H9 (cell line): ENCODE measurements around the gene PAQR4. TPM values are rescaled to one million over a fixed set of nuclear protein-coding genes. Genes with fewer than 3 reads are reported as not detected.

Experiments used
- DNase-seq: peaks from one replicate; pipeline ENCODE4 v3.0.0-alpha.2; 2017
- H2AFZ ChIP-seq: one replicate; pipeline ENCODE4 v1.6.1; 2013; ENCODE audit warnings: mild to moderate bottlenecking, low read length, control low read depth, moderate library complexity
- H2AK5ac ChIP-seq: 2 replicates; pipeline ENCODE4 v1.6.1; 2013; ENCODE audit warnings: low read length, control low read depth, mixed read lengths; ENCODE audit not compliant: insufficient read length
- H2BK120ac ChIP-seq: one replicate; pipeline ENCODE4 v1.6.1; 2013; ENCODE audit warnings: low read depth, mild to moderate bottlenecking, low read length, control low read depth, inconsistent platforms; ENCODE audit not compliant: poor library complexity, severe bottlenecking
- H2BK12ac ChIP-seq: 2 replicates; pipeline ENCODE4 v1.6.1; 2013; ENCODE audit warnings: low read length, control low read depth, mixed read lengths, low read depth; ENCODE audit not compliant: insufficient read length
- H2BK15ac ChIP-seq: 2 replicates; pipeline ENCODE4 v1.6.1; 2013; ENCODE audit warnings: low read depth, low read length, control low read depth
- H2BK20ac ChIP-seq: one replicate; pipeline ENCODE4 v1.6.1; 2013; ENCODE audit warnings: low read depth, mild to moderate bottlenecking, low read length, control low read depth, inconsistent platforms; ENCODE audit not compliant: poor library complexity, severe bottlenecking
- H2BK5ac ChIP-seq: 2 replicates; pipeline ENCODE4 v1.6.1; 2013; ENCODE audit warnings: low read length, control low read depth, mixed read lengths; ENCODE audit not compliant: insufficient read length
- H3K14ac ChIP-seq: 2 replicates; pipeline ENCODE4 v1.6.1; 2013; ENCODE audit warnings: low read length, control low read depth; ENCODE audit not compliant: insufficient read depth
- H3K18ac ChIP-seq: 2 replicates; pipeline ENCODE4 v1.6.1; 2013; ENCODE audit warnings: low read depth, mild to moderate bottlenecking, mixed read lengths, low read length, control low read depth; ENCODE audit not compliant: insufficient read length
- H3K23ac ChIP-seq: 2 replicates; pipeline ENCODE4 v1.6.1; 2013; ENCODE audit warnings: low read length, control low read depth, mixed read lengths, low read depth; ENCODE audit not compliant: insufficient read length
- H3K23me2 ChIP-seq: 2 replicates; pipeline ENCODE4 v1.6.1; 2013; ENCODE audit warnings: low read depth, mild to moderate bottlenecking, mixed read lengths, low read length, control low read depth; ENCODE audit not compliant: insufficient read length, poor library complexity, severe bottlenecking
- H3K27ac ChIP-seq: 2 replicates; pipeline ENCODE4 v1.5.1; 2013; ENCODE audit warnings: low read length, control low read depth, mixed read lengths, low read depth; ENCODE audit not compliant: insufficient read length
- H3K27me3 ChIP-seq: 2 replicates; pipeline ENCODE4 v1.6.1; 2013; ENCODE audit warnings: low read length, control low read depth, inconsistent platforms; ENCODE audit not compliant: insufficient read depth
- H3K4ac ChIP-seq: 2 replicates; pipeline ENCODE4 v1.6.1; 2013; ENCODE audit warnings: low read depth, mild to moderate bottlenecking, control low read depth, inconsistent platforms, low read length, moderate library complexity
- H3K4me1 ChIP-seq: 2 replicates; pipeline ENCODE4 v1.6.1; 2013; ENCODE audit warnings: low read length, control low read depth, inconsistent platforms; ENCODE audit not compliant: insufficient read depth
- H3K4me2 ChIP-seq: 2 replicates; pipeline ENCODE4 v1.6.1; 2013; ENCODE audit warnings: low read length, control low read depth, mixed read lengths; ENCODE audit not compliant: insufficient read length, insufficient read depth
- H3K56ac ChIP-seq: 2 replicates; pipeline ENCODE4 v1.6.1; 2013; ENCODE audit warnings: low read depth, mild to moderate bottlenecking, mixed read lengths, low read length, control low read depth; ENCODE audit not compliant: insufficient read length
- H3K79me1 ChIP-seq: 2 replicates; pipeline ENCODE4 v1.6.1; 2013; ENCODE audit warnings: low read depth, mild to moderate bottlenecking, moderate library complexity, low read length, control low read depth, inconsistent platforms; ENCODE audit not compliant: insufficient read depth, poor library complexity, severe bottlenecking
- H3K79me2 ChIP-seq: 2 replicates; pipeline ENCODE4 v1.6.1; 2013; ENCODE audit warnings: low read length, control low read depth, inconsistent platforms; ENCODE audit not compliant: insufficient read depth
- H3K9ac ChIP-seq: 2 replicates; pipeline ENCODE4 v1.6.1; 2013; ENCODE audit warnings: low read length, control low read depth, mixed read lengths; ENCODE audit not compliant: insufficient read length; ENCODE audit errors: extremely low read depth
- H3K9me3 ChIP-seq: one replicate; pipeline ENCODE4 v1.6.1; 2013; ENCODE audit warnings: low read depth, low read length, inconsistent platforms; ENCODE audit not compliant: control insufficient read depth
- H3T11ph ChIP-seq: one replicate; pipeline ENCODE4 v1.6.1; 2013; ENCODE audit warnings: mild to moderate bottlenecking, low read length, control low read depth, inconsistent platforms
- H4K20me1 ChIP-seq: one replicate; pipeline ENCODE4 v1.6.1; 2013; ENCODE audit not compliant: control insufficient read depth, insufficient read length, insufficient read depth
- H4K5ac ChIP-seq: 2 replicates; pipeline ENCODE4 v1.6.1; 2013; ENCODE audit warnings: low read depth, mild to moderate bottlenecking, mixed read lengths, low read length, control low read depth; ENCODE audit not compliant: insufficient read length
- H4K8ac ChIP-seq: replicated peaks from 2 replicates; pipeline ENCODE4 v1.6.1; 2013; ENCODE audit warnings: low read length, control low read depth, mixed read lengths, low read depth; ENCODE audit not compliant: insufficient read length
- H4K91ac ChIP-seq: 2 replicates; pipeline ENCODE4 v1.6.1; 2013; ENCODE audit warnings: low read depth, mild to moderate bottlenecking, moderate library complexity, mixed read lengths, low read length, control low read depth; ENCODE audit not compliant: insufficient read length
- H3K27ac Mint-ChIP-seq, 3 experiments: 2 replicates in 2 of 3; 3 replicates in 1 of 3; pipeline ENCODE4 v1.8.0; 2020 to 2021; ENCODE audit warnings: mixed read lengths in 3 of 3, mild to moderate bottlenecking in 1 of 3, moderate library complexity in 1 of 3
- H3K27me3 Mint-ChIP-seq: 2 replicates; pipeline ENCODE4 v1.8.0; 2021; ENCODE audit warnings: low read depth, mild to moderate bottlenecking, moderate library complexity, mixed read lengths
- H3K36me3 Mint-ChIP-seq, 3 experiments: 2 replicates in 2 of 3; 3 replicates in 1 of 3; pipeline ENCODE4 v1.8.0; 2020 to 2021; ENCODE audit warnings: low read depth in 3 of 3, mixed read lengths in 3 of 3; ENCODE audit not compliant: insufficient read depth in 1 of 3
- H3K4me1 Mint-ChIP-seq, 2 experiments: 2 replicates each; pipeline ENCODE4 v1.8.0; 2020; ENCODE audit warnings: mixed read lengths in 2 of 2
- H3K4me3 Mint-ChIP-seq, 2 experiments: 2 replicates in 1 of 2; 3 replicates in 1 of 2; pipeline ENCODE4 v1.8.0; 2020 to 2021; ENCODE audit warnings: mild to moderate bottlenecking in 2 of 2, mixed read lengths in 2 of 2, moderate library complexity in 1 of 2
- H3K9me3 Mint-ChIP-seq, 2 experiments: 2 replicates in 1 of 2; 3 replicates in 1 of 2; pipeline ENCODE4 v1.8.0; 2020; ENCODE audit warnings: mild to moderate bottlenecking in 2 of 2, mixed read lengths in 2 of 2, moderate library complexity in 1 of 2
- WGBS: extraction: QIAGEN DNeasy Blood & Tissue Kit; methylation state at CpG from one replicate; pipeline ENCODE4 v1.1.7; 2013; ENCODE audit warnings: missing lambda C conversion rate, low lambda C conversion rate, mixed read lengths; ENCODE audit not compliant: insufficient read length; ENCODE audit errors: extremely low coverage; 5-methylcytosine and 5-hydroxymethylcytosine counted together
- total RNA-seq: library from RNA; stranded (reverse); gene quantifications from 2 replicates; pipeline ENCODE4 v1.2.1, GENCODE V29; 2021
- TF ChIP-seq, protein P1 (sequence below): fragments of 200-600 bp; sonication (generic); conservative IDR thresholded peaks from 3 replicates; pipeline ENCODE4 v1.8.0; 2021; ENCODE audit warnings: antibody characterized with exemption, mild to moderate bottlenecking

The PAQR4 gene
- total RNA-seq, 1 experiment from 2014 or later = 32.1 TPM

- Histone ChIP-seq H2BK5ac (no peak overlapping the region), H3K18ac (no peak overlapping the region), H3T11ph (no peak overlapping the region), H3K4me1 (no peaks in the 10 kb centered on the region), H3K14ac (no peak overlapping the region), H3K23me2 (peaks cover 9% of the 10 kb centered on the region), H2AK5ac (no peak overlapping the region), H2BK12ac (no peak overlapping the region), H4K8ac (no peak overlapping the region), H4K91ac (no peak overlapping the region), H3K27me3 (no peaks in the 10 kb centered on the region), H3K4ac (no peak overlapping the region), H4K20me1 (no peaks in the 10 kb centered on the region), H2BK120ac (no peak overlapping the region), H3K23ac (no peak overlapping the region), H2BK15ac (no peak overlapping the region), H3K56ac (no peak overlapping the region), H3K79me2 (no peaks in the 10 kb centered on the region; the same call in 1 of the 2 replicates), H2BK20ac (no peak overlapping the region), H2AFZ (no peak overlapping the region), H3K4me2 (peak overlapping the region; percentile 28), H4K5ac (no peak overlapping the region), H3K27ac (no peak overlapping the region), H3K9me3 (no peaks in the 10 kb centered on the region), H3K79me1 (no peaks in the 10 kb centered on the region), H3K9ac (no peak overlapping the region)
- WGBS = no CpG with 5 or more reads among the region's 4 CpGs
- H3K27me3 Mint-ChIP-seq = peaks cover 6% of the 10 kb centered on the region
- H3K9me3 Mint-ChIP-seq = no peaks in the 10 kb centered on the region
- H3K4me1 Mint-ChIP-seq = peaks cover 26 to 31% of the 10 kb centered on the region in 2 experiments
- no peak for DNase-seq
- peaks cover 6 to 16% (median 12%) of the 10 kb centered on the region in 3 experiments; a peak in 6 of 7 replicates for H3K36me3 Mint-ChIP-seq
- peak overlapping the region; percentile 87 to 90 for H3K4me3 Mint-ChIP-seq
- peak overlapping the region; percentile 90 to 99 (median 91) for H3K27ac Mint-ChIP-seq
- TF ChIP-seq, protein P1, sequence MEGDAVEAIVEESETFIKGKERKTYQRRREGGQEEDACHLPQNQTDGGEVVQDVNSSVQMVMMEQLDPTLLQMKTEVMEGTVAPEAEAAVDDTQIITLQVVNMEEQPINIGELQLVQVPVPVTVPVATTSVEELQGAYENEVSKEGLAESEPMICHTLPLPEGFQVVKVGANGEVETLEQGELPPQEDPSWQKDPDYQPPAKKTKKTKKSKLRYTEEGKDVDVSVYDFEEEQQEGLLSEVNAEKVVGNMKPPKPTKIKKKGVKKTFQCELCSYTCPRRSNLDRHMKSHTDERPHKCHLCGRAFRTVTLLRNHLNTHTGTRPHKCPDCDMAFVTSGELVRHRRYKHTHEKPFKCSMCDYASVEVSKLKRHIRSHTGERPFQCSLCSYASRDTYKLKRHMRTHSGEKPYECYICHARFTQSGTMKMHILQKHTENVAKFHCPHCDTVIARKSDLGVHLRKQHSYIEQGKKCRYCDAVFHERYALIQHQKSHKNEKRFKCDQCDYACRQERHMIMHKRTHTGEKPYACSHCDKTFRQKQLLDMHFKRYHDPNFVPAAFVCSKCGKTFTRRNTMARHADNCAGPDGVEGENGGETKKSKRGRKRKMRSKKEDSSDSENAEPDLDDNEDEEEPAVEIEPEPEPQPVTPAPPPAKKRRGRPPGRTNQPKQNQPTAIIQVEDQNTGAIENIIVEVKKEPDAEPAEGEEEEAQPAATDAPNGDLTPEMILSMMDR = no peak
Measured at GRCh38 chr16:2981899-2982250, 12.7 kb downstream of the PAQR4 start.
